Measurements from ENCODE around the gene NAPA. TPM values are rescaled to one million over a fixed set of nuclear protein-coding genes. Genes with fewer than 3 reads are reported as not detected.

Gene NAPA
- total and polyA plus RNA-seq, 2 of the 13 experiments (the other 11 are each of a cell fraction or from before 2014, with no cell fraction given): 32.6 to 65.9 TPM

DNA sequence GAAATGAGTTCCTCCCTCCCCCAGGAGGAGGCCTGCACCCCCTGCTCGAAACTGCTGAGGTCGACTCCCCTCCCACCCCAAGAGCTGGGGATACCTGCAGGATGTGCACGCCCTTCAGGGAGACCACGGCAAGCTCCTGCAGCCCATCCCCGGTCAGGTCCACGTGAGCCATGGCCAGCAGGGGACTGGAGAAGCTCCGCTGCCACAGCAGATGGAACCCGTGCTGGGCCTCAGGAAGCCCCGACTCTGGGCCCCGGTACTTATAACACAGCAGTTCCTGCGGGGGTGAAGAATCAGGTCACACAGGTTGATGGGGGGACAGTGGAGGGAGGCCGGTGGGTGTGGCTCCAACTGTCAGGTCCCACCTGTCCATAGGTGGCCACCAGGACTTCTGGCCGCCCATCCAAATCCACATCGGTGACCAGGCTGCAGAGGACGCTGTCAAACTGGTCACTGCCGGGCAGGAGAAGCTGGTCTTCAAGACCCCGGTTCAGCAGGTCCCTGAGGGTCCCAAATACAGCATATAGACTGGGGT, 38.4 kb downstream of the NAPA start:
- TF ChIP-seq STAG1 (CRISPR knock-in tag; IDR thresholded peaks at IDR 0.05) (no peak), ZNF569 (CRISPR knock-in tag; IDR thresholded peaks at IDR 0.05; ENCODE audit: borderline replicate concordance) (no peak), ZFP1 (CRISPR knock-in tag; IDR thresholded peaks at IDR 0.05) (no peak), KMT2B (CRISPR knock-in tag; IDR thresholded peaks at IDR 0.05) (no peak), ZNF224 (CRISPR knock-in tag; IDR thresholded peaks at IDR 0.05) (no peak), ZNF629 (CRISPR knock-in tag; conservative IDR thresholded peaks at IDR 0.05) (no peak)
- TF ChIP-seq, protein P1, sequence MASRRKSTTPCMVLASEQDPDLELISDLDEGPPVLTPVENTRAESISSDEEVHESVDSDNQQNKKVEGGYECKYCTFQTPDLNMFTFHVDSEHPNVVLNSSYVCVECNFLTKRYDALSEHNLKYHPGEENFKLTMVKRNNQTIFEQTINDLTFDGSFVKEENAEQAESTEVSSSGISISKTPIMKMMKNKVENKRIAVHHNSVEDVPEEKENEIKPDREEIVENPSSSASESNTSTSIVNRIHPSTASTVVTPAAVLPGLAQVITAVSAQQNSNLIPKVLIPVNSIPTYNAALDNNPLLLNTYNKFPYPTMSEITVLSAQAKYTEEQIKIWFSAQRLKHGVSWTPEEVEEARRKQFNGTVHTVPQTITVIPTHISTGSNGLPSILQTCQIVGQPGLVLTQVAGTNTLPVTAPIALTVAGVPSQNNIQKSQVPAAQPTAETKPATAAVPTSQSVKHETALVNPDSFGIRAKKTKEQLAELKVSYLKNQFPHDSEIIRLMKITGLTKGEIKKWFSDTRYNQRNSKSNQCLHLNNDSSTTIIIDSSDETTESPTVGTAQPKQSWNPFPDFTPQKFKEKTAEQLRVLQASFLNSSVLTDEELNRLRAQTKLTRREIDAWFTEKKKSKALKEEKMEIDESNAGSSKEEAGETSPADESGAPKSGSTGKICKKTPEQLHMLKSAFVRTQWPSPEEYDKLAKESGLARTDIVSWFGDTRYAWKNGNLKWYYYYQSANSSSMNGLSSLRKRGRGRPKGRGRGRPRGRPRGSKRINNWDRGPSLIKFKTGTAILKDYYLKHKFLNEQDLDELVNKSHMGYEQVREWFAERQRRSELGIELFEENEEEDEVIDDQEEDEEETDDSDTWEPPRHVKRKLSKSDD (CRISPR knock-in tag; IDR thresholded peaks at IDR 0.05; ENCODE audit: low read depth): no peak
- TF ChIP-seq, protein P2, sequence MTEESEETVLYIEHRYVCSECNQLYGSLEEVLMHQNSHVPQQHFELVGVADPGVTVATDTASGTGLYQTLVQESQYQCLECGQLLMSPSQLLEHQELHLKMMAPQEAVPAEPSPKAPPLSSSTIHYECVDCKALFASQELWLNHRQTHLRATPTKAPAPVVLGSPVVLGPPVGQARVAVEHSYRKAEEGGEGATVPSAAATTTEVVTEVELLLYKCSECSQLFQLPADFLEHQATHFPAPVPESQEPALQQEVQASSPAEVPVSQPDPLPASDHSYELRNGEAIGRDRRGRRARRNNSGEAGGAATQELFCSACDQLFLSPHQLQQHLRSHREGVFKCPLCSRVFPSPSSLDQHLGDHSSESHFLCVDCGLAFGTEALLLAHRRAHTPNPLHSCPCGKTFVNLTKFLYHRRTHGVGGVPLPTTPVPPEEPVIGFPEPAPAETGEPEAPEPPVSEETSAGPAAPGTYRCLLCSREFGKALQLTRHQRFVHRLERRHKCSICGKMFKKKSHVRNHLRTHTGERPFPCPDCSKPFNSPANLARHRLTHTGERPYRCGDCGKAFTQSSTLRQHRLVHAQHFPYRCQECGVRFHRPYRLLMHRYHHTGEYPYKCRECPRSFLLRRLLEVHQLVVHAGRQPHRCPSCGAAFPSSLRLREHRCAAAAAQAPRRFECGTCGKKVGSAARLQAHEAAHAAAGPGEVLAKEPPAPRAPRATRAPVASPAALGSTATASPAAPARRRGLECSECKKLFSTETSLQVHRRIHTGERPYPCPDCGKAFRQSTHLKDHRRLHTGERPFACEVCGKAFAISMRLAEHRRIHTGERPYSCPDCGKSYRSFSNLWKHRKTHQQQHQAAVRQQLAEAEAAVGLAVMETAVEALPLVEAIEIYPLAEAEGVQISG (CRISPR knock-in tag; IDR thresholded peaks at IDR 0.05): no peak
- CTCF ChIA-PET (ENCODE audit: low intra/inter-chr PET ratio, low total read pairs): no interaction called here
- peaks cover 6% of the 10 kb centered on the region; the same call in 1 of the 2 replicates for H3K4me1 ChIP-seq (ENCODE audit: insufficient read depth, low read length)
- no peaks in the 10 kb centered on the region for H4K20me1 ChIP-seq (ENCODE audit: insufficient read depth, low read length)
- FAIRE-seq (no peak), DNase-seq (ENCODE audit: low spot score) (no peak), ATAC-seq (no peak)
- H3K79me2 ChIP-seq (ENCODE audit: insufficient read depth, low read length): no peaks in the 10 kb centered on the region
- no peak overlapping the region for H3K9ac ChIP-seq (ENCODE audit: insufficient read depth, low read depth, low read length)
- H3K27me3 ChIP-seq (ENCODE audit: control insufficient read depth in 1 of 2, insufficient read depth in 2 of 2, low read length in 2 of 2): peaks cover 0 to under 1% of the 10 kb centered on the region in 2 experiments; a peak in 2 of 5 replicates
- no peak overlapping the region for H3K4me2 ChIP-seq (ENCODE audit: low read depth, low read length)
- 72% methylated on average over 2 of the region's 17 CpGs for WGBS (ENCODE audit: low lambda C conversion rate)
- POLR2A ChIA-PET: no interaction called here
- in situ Hi-C loops (cut with HindIII; ENCODE audit: extremely low pct_ligation_motif_present, low pct_unique_long_range_greater_than_20kb) (no loop called here), intact Hi-C loops (cut with micrococcal nuclease; ENCODE audit: unreplicated experiment) (no loop called here)
- BruUV-seq (replicated peaks): no TSS peak
- no peak overlapping the region for H3K4me3 ChIP-seq (replicated peaks in 1 of 3; ENCODE audit: insufficient read depth in 1 of 3, low read depth in 2 of 3, low read length in 3 of 3)
- H3K36me3 ChIP-seq (replicated peaks in 1 of 2; ENCODE audit: control insufficient read depth in 1 of 2, insufficient read depth in 2 of 2, low read length in 2 of 2): no peaks in the 10 kb centered on the region
- H3K9me3 ChIP-seq (ENCODE audit: low read length): no peaks in the 10 kb centered on the region
- no peak overlapping the region for H2AFZ ChIP-seq (ENCODE audit: low read length)
- H3K27ac ChIP-seq (ENCODE audit: extremely low read length, insufficient read depth, low read length): no peak overlapping the region
